ENCODE measurements around the gene MICALL1.

- TF ChIP-seq POLR2A (IDR thresholded peaks at IDR 0.05; ENCODE audit: low read length): no peak
- no peak for TF ChIP-seq GATA1 (IDR thresholded peaks at IDR 0.05; ENCODE audit: low read depth, low read length)
These were observed 8.3 kb upstream of the MICALL1 start for GRCh38 chr22:37897807-37898206.
